ENCODE data around the gene TST.

DNA sequence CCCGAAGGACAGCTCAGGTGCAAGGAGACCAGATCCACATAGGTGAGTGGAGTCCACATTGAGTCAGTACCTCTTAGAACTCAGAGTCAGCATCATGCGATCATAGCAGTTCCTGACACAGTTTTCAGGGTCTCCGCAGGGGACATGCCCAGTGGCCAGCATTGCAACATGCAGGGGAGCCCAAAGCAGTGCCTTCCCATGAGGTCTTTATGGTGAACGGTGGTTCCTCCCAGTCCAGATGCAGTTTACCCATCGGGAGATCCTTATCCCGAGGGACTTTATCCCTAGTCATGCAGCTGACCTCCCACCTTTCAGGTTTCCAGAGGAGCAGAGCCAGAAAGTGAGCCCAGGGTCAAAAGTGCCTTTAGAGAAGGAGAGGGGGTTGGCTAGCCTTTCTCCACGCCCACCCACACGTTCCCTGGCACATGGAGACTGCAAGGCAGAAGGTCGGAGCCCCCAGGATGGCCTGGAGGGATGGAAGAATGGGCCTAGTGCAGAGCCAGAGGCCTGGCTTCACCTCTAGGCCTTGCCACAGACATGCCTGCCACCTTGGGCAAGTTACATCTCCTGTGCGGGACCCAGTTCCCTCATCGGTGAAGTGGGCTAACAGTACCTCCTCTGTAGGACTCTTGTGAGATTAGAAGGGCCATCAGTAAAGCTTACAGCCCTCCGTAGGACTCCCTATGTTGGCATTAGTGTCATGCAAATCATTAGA lies 38.7 kb upstream of the TST start:
- TF ChIP-seq, protein P1, sequence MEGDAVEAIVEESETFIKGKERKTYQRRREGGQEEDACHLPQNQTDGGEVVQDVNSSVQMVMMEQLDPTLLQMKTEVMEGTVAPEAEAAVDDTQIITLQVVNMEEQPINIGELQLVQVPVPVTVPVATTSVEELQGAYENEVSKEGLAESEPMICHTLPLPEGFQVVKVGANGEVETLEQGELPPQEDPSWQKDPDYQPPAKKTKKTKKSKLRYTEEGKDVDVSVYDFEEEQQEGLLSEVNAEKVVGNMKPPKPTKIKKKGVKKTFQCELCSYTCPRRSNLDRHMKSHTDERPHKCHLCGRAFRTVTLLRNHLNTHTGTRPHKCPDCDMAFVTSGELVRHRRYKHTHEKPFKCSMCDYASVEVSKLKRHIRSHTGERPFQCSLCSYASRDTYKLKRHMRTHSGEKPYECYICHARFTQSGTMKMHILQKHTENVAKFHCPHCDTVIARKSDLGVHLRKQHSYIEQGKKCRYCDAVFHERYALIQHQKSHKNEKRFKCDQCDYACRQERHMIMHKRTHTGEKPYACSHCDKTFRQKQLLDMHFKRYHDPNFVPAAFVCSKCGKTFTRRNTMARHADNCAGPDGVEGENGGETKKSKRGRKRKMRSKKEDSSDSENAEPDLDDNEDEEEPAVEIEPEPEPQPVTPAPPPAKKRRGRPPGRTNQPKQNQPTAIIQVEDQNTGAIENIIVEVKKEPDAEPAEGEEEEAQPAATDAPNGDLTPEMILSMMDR (IDR thresholded peaks at IDR 0.05; ENCODE audit: low read length), result no peak
- TF ChIP-seq EZH2 (optimal IDR thresholded peaks at IDR 0.05; ENCODE audit: low read depth, low read length), result no peak
